GM12891 (cell line): ENCODE data around the gene ANG. TPM values are rescaled to one million over a fixed set of nuclear protein-coding genes. Genes with fewer than 3 reads are reported as not detected.
"Not testable (repeated sequence)": the region's sequence is repeated elsewhere in the genome, so short reads cannot be mapped to it uniquely, and the experiment has no call there.

ENCODE experiments used
- DNase-seq: peaks from one replicate; pipeline ENCODE4 v3.0.0; 2011; ENCODE audit warnings: low spot score; ENCODE audit not compliant: insufficient read length
- FAIRE-seq: peaks from 2 replicates; lab custom pipeline; 2011; peaks lifted over from hg19 to GRCh38; lab: Jason Lieb, UNC
- PAX5 ChIP-seq: IDR thresholded peaks from 2 replicates; pipeline ENCODE4 v1.6.1; 2011; ENCODE audit warnings: low read length, moderate library complexity, mild to moderate bottlenecking; ENCODE audit not compliant: insufficient read depth, severe bottlenecking
- POLR2A ChIP-seq: IDR thresholded peaks from 2 replicates; pipeline ENCODE4 v1.6.1; 2011; ENCODE audit warnings: low read depth, low read length, control low read depth
- POLR2AphosphoS5 ChIP-seq: IDR thresholded peaks from 2 replicates; pipeline ENCODE4 v1.6.1; 2011; ENCODE audit warnings: low read depth, low read length, control low read depth
- POU2F2 ChIP-seq: IDR thresholded peaks from 2 replicates; pipeline ENCODE4 v1.6.1; 2011; ENCODE audit warnings: low read depth, mild to moderate bottlenecking, control low read depth, low read length, moderate library complexity
- SPI1 ChIP-seq: IDR thresholded peaks from 2 replicates; pipeline ENCODE4 v1.6.1; 2011; ENCODE audit warnings: low read depth, low read length, control low read depth
- TAF1 ChIP-seq: IDR thresholded peaks from 2 replicates; pipeline ENCODE4 v1.6.1; 2011; ENCODE audit warnings: low read depth, low read length, control low read depth
- polyA plus RNA-seq: library from polyadenylated mRNA; unstranded; fragments of >200 nt; gene quantifications from one replicate; pipeline ENCODE4 v1.2.1, GENCODE V29; 2012; ENCODE audit warnings: low read depth, missing spikeins, inconsistent platforms; ENCODE audit not compliant: missing spikeins

The ANG gene
- polyA plus RNA-seq: 1.0 TPM

DNA sequence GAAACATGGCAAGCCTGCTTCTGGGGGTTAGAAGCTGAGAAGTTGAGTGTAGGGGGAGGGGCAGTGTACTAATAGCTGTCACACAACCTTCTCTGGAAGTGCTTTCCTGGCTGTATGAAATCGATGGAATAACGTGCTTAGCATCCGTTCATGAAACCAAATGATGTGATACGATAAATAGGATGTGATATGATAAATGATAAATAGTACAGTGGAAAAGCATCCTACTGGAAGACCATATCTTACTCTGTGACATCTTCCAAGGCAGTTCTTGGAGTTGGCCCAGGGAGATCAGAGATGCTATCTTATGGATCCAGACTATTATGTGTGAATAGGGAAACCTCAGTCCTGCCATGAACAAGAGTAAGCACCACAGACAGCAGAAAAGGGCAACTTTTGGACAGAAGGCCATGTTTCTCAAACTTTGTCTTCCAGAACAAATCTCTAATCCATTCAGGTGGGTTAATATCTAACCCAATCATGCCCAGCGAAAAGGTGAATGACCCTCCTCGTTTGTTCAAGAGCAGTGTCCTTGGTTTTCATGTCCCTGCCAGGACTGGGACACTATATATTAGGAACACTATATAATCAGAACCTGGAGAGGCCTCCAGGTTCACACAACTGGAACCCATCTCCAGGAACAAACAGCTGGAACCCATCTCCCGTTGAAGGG is at the start of gene ANG:
ANG (plus strand) TSS at position 598 of the 673 bp plus-strand sequence. CDS start 4,801 bp downstream, outside the sequence.
- DNase-seq (no peak), FAIRE-seq (no peak)
- no peak for TF ChIP-seq POLR2A
- TF ChIP-seq PAX5: no peak

DNA sequence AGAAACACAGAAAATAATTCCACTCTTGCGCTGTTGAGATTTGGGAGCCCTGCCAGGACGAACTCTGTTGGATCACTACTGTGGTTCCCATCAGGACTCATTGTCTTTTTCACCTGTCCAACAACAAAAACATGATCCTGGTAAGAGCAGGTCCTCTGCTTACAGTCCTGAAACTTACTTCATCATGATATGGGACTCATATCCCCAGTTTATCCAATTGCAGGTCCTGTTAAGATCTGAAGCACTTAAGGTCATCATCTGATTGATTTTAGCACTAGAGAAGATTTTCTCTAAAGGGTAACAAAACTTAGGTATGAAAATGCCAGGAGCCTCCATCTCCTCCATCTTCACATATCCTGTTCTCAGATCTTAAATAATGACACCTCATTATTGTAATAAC is 47.0 kb upstream of the ANG start, which contains the start of gene OR6S1:
OR6S1 (minus strand) TSS at position 101 of the 400 bp plus-strand sequence; CDS start at position 101, 0 bp downstream.
- TF ChIP-seq POLR2A (no peak), POU2F2 (no peak), PAX5 (no peak), SPI1 (no peak), POLR2AphosphoS5 (no peak), TAF1 (no peak)
- no peak for FAIRE-seq
- no peak for DNase-seq

DNA sequence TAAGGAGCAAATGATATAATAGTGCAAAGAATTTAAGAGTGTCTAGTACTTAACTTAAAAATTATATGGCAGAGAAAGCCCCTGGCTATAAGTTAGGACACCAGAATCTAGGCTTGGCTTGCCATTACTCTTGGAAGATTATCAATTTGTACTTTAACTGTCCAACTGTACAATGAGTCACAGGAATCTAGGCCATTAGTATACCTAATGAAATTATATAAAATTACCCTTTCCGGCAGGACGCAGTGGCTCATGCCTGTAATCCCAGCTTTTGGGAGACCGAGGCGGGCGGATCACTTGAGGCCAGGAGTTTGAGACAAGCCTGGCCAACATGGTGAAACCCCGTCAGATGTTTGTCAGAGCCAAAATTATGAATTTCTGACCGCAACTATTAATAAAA is 46.4 kb upstream of the ANG start:
- FAIRE-seq: no peak
- TF ChIP-seq PAX5 (no peak), SPI1 (no peak)

DNA sequence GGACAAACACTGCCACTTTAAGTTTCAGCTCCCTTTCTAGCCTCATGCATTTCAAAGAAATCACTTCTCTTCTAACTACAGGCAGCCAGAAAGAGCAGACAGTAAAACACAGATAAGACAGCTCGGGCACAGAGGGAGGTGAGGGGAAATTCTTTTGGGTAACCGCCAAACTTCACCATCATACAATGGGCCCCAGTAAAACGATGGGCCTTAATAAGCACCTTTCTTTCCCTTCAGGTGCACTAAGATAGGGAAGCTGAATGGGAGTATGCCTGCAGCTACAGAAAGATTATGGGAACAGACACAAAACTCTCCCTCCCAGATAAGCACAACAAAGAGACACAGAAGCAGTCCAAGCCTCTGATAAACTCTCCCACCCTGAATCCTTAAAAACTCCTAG is 45.8 kb upstream of the ANG start:
- DNase-seq, FAIRE-seq: not testable (repeated sequence)

More for the DNA sequence above, 46.4 kb upstream of the ANG start:
- DNase-seq: no peak

DNA sequence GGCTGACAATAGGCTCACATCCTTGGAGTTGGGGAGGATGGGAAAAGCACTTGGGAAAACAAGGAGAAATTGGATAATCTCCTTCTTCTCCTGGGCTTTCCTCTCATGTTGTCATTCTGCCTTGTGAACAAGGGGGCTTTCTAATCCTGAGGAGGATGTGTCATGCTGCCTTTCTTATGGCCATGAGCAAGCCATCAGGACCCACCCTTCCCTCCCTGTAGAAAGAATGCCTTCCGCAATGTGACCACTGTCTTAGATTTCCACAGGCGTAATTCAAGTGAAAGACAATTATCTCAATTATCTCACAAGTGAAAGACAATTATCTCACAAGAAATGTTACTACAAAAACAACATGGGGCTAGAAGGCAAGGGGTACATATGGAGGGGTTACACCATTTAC is 44.0 kb upstream of the ANG start:
- FAIRE-seq: no peak

DNA sequence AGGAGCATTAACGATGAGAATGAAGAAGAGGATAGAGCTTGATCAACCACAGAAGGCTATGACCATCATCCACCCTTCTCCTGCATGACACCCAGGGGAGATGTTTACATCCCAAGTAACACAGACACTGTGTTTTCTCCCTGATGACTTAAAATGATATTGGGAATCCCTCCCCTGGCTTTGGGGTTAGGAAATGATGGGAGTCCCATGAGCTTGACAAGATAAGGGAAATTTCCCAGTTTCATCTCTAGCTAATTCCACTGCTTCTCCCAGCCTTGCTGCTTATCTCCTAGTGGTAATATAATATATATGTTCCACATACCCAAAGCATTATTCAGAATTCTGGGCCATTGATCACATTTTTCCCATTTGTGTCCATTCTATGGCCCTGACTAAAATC is 43.1 kb upstream of the ANG start:
- DNase-seq: no peak
- no peak for FAIRE-seq
- TF ChIP-seq POU2F2 (no peak), SPI1 (no peak), TAF1 (no peak), POLR2AphosphoS5 (no peak), POLR2A (no peak), PAX5 (no peak)

More for the DNA sequence above, 44.0 kb upstream of the ANG start:
- no peak for TF ChIP-seq POLR2AphosphoS5
- DNase-seq: no peak

DNA sequence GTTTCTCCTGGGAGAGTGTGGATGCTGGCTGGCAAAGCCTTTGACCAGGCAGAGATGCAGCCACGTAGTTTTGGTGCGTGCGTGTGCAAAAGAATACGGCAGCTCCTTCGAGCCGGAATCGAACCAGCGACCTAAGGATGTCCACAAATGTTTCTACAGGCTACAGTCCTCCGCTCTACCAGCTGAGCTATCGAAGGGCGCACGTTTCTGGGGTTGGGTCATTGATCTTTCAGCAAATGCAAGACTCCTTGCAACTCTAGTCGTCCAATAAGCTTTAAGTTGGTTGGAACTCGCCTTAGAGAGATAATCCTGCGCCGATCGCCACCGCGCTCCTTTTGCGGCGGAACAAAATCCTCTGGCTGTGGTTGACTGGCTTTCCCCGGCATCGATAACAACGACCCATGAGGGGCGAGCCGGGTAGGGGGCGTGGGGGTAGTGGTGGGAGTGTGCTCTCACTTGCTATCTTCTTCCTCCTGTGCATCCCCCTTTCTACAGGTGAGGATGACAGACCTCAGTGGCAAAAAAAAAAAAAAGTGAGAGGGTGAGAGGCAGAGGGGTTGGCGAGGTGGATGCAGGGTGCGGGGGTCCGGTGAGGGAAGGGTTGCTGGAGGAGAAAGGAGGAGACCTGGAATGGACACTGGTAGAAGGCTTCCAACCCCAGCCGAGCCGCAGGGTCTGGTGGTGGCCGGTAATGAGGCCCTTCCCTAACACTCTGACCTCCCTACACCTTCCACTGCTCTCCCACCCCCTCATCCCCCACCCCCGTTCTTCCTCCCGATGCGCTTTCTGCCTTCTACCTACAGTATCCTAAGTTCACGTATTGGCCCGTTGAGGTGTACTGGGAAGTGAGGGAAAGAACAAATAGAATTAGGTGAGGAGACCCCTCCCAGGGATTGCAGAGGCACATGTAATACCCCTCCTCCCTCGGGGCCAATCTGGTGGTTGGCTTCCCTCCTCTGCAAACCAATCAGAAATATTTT is 35.3 kb upstream of the ANG start:
- FAIRE-seq (peak; percentile 87), DNase-seq (no peak)
- TF ChIP-seq TAF1 (no peak), POLR2AphosphoS5 (no peak), POLR2A (no peak)

DNA sequence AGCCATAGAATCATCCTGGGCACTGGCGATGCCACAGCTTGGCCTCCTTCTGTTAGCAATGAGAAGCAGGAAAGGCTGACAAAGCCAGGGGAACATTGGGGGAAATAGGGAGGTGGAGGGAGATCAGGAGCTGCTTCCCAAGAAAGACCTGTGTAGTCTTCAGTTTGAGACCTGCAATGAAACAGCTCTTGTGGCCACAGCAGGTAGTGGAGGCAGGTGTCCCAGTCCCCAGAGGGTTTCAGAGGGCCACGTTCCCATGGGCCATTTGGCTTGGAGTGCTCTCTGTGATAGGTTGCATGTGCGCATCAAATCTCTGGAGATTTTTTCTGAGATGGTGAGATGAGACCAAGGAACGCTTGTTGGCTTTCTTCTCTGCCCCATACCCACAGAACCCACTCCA is 32.7 kb upstream of the ANG start:
- TF ChIP-seq TAF1: no peak
- no peak for TF ChIP-seq POLR2AphosphoS5
- TF ChIP-seq POLR2A: no peak
- TF ChIP-seq SPI1: no peak
- no peak for TF ChIP-seq POU2F2
- TF ChIP-seq PAX5: no peak
- FAIRE-seq: no peak
- no peak for DNase-seq

DNA sequence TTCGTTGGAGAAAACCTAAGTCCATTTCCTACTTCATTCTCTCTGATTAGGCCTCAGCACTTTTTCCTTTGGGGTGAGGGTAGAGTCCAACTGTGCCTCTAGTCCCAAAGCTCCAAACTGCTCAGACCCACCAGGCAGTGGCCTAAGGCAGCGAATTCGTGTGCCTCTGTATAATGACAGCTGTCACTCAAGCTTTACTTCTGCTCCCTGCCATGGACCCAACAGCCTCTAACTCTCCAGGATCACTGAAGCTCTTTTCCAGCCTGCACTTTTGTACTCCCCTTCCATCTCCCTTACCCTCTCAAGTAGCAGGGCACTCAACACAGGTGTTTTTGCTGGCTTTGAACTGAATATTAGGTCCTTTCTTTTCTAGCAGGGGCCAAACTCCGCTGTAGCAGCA is 32.3 kb upstream of the ANG start:
- DNase-seq (no peak), FAIRE-seq (no peak)
- TF ChIP-seq PAX5 (no peak), TAF1 (no peak), SPI1 (no peak), POLR2AphosphoS5 (no peak), POU2F2 (no peak), POLR2A (no peak)

DNA sequence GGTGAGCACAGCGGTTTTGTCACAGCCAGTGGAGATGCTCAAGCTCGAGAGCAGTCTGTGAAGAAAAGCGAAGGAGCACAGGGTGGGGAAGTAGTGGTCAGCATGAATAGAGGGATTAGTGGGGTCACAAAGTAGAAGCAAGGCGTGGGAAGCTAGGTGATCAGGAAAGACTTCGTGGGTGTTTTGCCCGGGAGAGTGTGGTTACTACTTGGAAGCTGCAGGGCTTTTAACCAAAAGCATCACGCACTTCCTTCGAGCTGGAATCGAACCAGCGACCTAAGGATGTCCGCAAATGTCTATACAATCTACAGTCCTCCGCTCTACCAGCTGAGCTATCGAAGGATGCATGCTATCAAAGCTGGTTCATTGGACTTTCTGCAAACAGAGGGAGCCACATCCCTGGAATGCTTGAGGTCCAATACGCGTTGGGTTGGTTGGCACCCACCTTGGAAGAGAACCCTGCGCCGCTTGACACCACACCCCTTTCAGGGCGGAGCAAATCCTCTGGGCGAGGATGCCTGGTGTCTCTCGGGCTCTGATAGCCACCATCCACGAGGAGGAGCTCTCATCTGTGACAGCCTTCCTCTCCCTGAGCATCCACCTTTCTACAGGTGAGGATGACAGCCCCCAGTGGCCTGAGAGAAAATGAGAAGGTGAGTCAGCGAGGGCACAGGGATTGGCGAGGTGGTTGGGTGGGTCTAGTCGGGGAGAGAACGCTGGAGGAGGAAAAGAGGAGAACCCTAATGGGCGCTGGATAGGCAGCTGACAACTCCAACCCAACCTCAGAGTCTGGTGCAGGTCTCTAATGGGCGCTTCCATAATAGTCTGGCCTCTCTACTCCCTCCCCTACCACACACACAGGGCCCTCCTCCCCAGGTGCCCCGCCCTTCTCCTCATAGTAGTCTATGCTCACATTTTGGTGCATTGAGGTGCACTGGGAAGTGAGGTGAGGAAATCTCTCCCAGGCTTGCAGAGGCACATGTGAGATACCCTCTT is 31.1 kb upstream of the ANG start:
- FAIRE-seq (peak; percentile 13), DNase-seq (no peak)
- no peak for TF ChIP-seq SPI1
- no peak for TF ChIP-seq POLR2AphosphoS5
- TF ChIP-seq POLR2A: no peak
- TF ChIP-seq PAX5: no peak
- TF ChIP-seq POU2F2: no peak
- no peak for TF ChIP-seq TAF1
